ENCODE data around the gene CELSR2. TPM values are rescaled to one million over a fixed set of nuclear protein-coding genes. Genes with fewer than 3 reads are reported as not detected.
"Not testable (repeated sequence)": the region's sequence is repeated elsewhere in the genome, so short reads cannot be mapped to it uniquely, and the experiment has no call there.

Gene CELSR2
- total RNA-seq, 1 donor from 2014 or later = 6.3 TPM

GRCh38 chr1:109283748-109284600, 34.6 kb downstream of the CELSR2 start:
- intact Hi-C loops (cut with DNase I) = no loop called here
- ATAC-seq (ENCODE audit: poor library complexity) = peak; percentile 7
- DNase-seq = no peak

- DNase-seq; intact Hi-C loops (cut with DNase I); ATAC-seq (ENCODE audit: poor library complexity): not testable (repeated sequence)
Measured at GRCh38 chr1:109286762-109287161, 37.4 kb downstream of the CELSR2 start.

- no peak for ATAC-seq (ENCODE audit: poor library complexity)
- intact Hi-C loops (cut with DNase I) = no loop called here
- no peak for DNase-seq
Measured at GRCh38 chr1:109290137-109290536, 40.8 kb downstream of the CELSR2 start.

GRCh38 chr1:109290998-109291397, 41.7 kb downstream of the CELSR2 start:
- intact Hi-C loops (cut with DNase I) = no loop called here
- no peak for ATAC-seq (ENCODE audit: poor library complexity)
- no peak for DNase-seq

- DNase-seq = no peak
- ATAC-seq (ENCODE audit: poor library complexity) = no peak
- intact Hi-C loops (cut with DNase I) = no loop called here
Measured at GRCh38 chr1:109292364-109292763, 43.0 kb downstream of the CELSR2 start.

GRCh38 chr1:109293026-109293425, 43.7 kb downstream of the CELSR2 start:
- ATAC-seq (ENCODE audit: poor library complexity) (no peak), DNase-seq (no peak)
- intact Hi-C loops (cut with DNase I) = no loop called here

GRCh38 chr1:109294481-109294880, 45.1 kb downstream of the CELSR2 start:
- intact Hi-C loops (cut with DNase I) = no loop called here
- ATAC-seq (ENCODE audit: poor library complexity) (no peak), DNase-seq (no peak)

- DNase-seq (no peak), ATAC-seq (ENCODE audit: poor library complexity) (no peak)
- intact Hi-C loops (cut with DNase I) = no loop called here
Measured at GRCh38 chr1:109295712-109296415, 46.5 kb downstream of the CELSR2 start.

GRCh38 chr1:109296782-109297181, 47.4 kb downstream of the CELSR2 start:
- ATAC-seq (ENCODE audit: poor library complexity) = no peak
- intact Hi-C loops (cut with DNase I) = no loop called here
- no peak for DNase-seq

GRCh38 chr1:109298666-109299557, 49.6 kb downstream of the CELSR2 start:
- peak; percentile 55 for ATAC-seq (ENCODE audit: poor library complexity)
- intact Hi-C loops (cut with DNase I) = no loop called here
- no peak for DNase-seq

- intact Hi-C loops (cut with DNase I) = no loop called here
- peak; percentile 66 for ATAC-seq (ENCODE audit: poor library complexity)
- peak; percentile 82 for DNase-seq
Measured at GRCh38 chr1:109299558-109300343, 50.4 kb downstream of the CELSR2 start.

- DNase-seq (no peak), ATAC-seq (ENCODE audit: poor library complexity) (no peak)
- intact Hi-C loops (cut with DNase I) = no loop called here
Measured at GRCh38 chr1:109300650-109301151, 51.4 kb downstream of the CELSR2 start.

GRCh38 chr1:109301874-109302273, 52.5 kb downstream of the CELSR2 start:
- intact Hi-C loops (cut with DNase I) = no loop called here
- DNase-seq = no peak
- ATAC-seq (ENCODE audit: poor library complexity) = no peak

- intact Hi-C loops (cut with DNase I) = no loop called here
- ATAC-seq (ENCODE audit: poor library complexity) = peak; percentile 55
- no peak for DNase-seq
Measured at GRCh38 chr1:109304226-109304920, 55.0 kb downstream of the CELSR2 start.

- DNase-seq; ATAC-seq (ENCODE audit: poor library complexity); intact Hi-C loops (cut with DNase I): not testable (repeated sequence)
Measured at GRCh38 chr1:109305991-109306390, 56.7 kb downstream of the CELSR2 start.

GRCh38 chr1:109306832-109307273, 57.5 kb downstream of the CELSR2 start, which contains the start of gene MYBPHL:
TSS of gene MYBPHL (minus strand) at chr1:109307011. CDS start at chr1:109306991, 20 bp downstream.
- DNase-seq (no peak), ATAC-seq (ENCODE audit: poor library complexity) (peak; percentile 4)
- intact Hi-C loops (cut with DNase I) = no loop called here

GRCh38 chr1:109307274-109308021, 58.1 kb downstream of the CELSR2 start:
- ATAC-seq (ENCODE audit: poor library complexity) = peak; percentile 87

More at GRCh38 chr1:109307274-109308021, 58.1 kb downstream of the CELSR2 start:
- peak; percentile 73 for DNase-seq
- intact Hi-C loops (cut with DNase I) = no loop called here

All from Right ventricle myocardium superior (tissue), 1 donor.